IMR-90 (cell line): ENCODE measurements around the gene DEFB112.

Experiments used
- BHLHE40 ChIP-seq: fragments of 150-350 bp; IDR thresholded peaks from 2 replicates; pipeline ENCODE4 v1.6.1; 2016; ENCODE audit warnings: mild to moderate bottlenecking, low read depth, low read length
- CEBPB ChIP-seq: IDR thresholded peaks from 2 replicates; pipeline ENCODE4 v1.6.1; 2012; ENCODE audit warnings: low read depth, low read length, improper control_type of control experiment
- CTCF ChIP-seq: conservative IDR thresholded peaks from 2 replicates; pipeline ENCODE4 v1.5.1; 2012; ENCODE audit warnings: mild to moderate bottlenecking, low read depth, low read length, improper control_type of control experiment
- FOS ChIP-seq: fragments of 150-350 bp; IDR thresholded peaks from 2 replicates; pipeline ENCODE4 v1.6.1; 2016; ENCODE audit warnings: low read depth, low read length
- MAZ ChIP-seq: IDR thresholded peaks from 2 replicates; pipeline ENCODE4 v1.6.1; 2012; ENCODE audit warnings: low read depth, mild to moderate bottlenecking, low read length, improper control_type of control experiment, moderate library complexity, borderline replicate concordance
- NFE2L2 ChIP-seq: fragments of 150-350 bp; IDR thresholded peaks from 2 replicates; pipeline ENCODE4 v1.6.1; 2016; ENCODE audit warnings: low read depth, mild to moderate bottlenecking, low read length
- POLR2A ChIP-seq: IDR thresholded peaks from 2 replicates; pipeline ENCODE4 v1.6.1; 2012; ENCODE audit warnings: mild to moderate bottlenecking, low read depth, low read length
- RAD21 ChIP-seq: IDR thresholded peaks from 2 replicates; pipeline ENCODE4 v1.6.1; 2012; ENCODE audit warnings: low read length, improper control_type of control experiment
- RFX5 ChIP-seq: IDR thresholded peaks from 2 replicates; pipeline ENCODE4 v1.8.0; 2012; ENCODE audit warnings: low read depth, mild to moderate bottlenecking, low read length, moderate library complexity
- SMC3 ChIP-seq: fragments of 150-350 bp; IDR thresholded peaks from 2 replicates; pipeline ENCODE4 v1.6.1; 2016; ENCODE audit warnings: low read depth, mild to moderate bottlenecking, antibody characterized with exemption, low read length, moderate library complexity
- USF2 ChIP-seq: fragments of 150-350 bp; IDR thresholded peaks from 2 replicates; pipeline ENCODE4 v1.6.1; 2017; ENCODE audit warnings: mild to moderate bottlenecking, antibody characterized with exemption, low read length, low read depth

- TF ChIP-seq CTCF (no peak), BHLHE40 (no peak), FOS (no peak), POLR2A (no peak), RFX5 (no peak), CEBPB (peak; percentile 82), RAD21 (no peak), NFE2L2 (no peak), MAZ (no peak), USF2 (no peak), SMC3 (no peak)
Observed at GRCh38 chr6:50091641-50092040, 41.9 kb upstream of the DEFB112 start.
